Astrocyte (in vitro differentiated cells and primary cell): ENCODE measurements around the gene KBTBD6. TPM values are rescaled to one million over a fixed set of nuclear protein-coding genes. Genes with fewer than 3 reads are reported as not detected.

ENCODE experiments used
- DNase-seq: peaks from one replicate; pipeline ENCODE4 v3.0.0-alpha.2; 2010; ENCODE audit warnings: low read depth
- FAIRE-seq: peaks from 2 replicates; lab custom pipeline; 2011; peaks lifted over from hg19 to GRCh38; lab: Jason Lieb, UNC
- H2AFZ ChIP-seq: 2 replicates; pipeline ENCODE4 v1.6.0; 2012; ENCODE audit warnings: low read depth, low read length, inconsistent platforms
- H3K27ac ChIP-seq: 2 replicates; pipeline ENCODE4 v1.5.1; 2011; ENCODE audit warnings: low read depth, low read length, inconsistent platforms
- H3K27me3 ChIP-seq: 2 replicates; pipeline ENCODE4 v1.6.0; 2011; ENCODE audit warnings: low read length, inconsistent platforms; ENCODE audit not compliant: insufficient read depth
- H3K36me3 ChIP-seq: 2 replicates; pipeline ENCODE4 v1.5.1; 2011; ENCODE audit warnings: low read length, inconsistent platforms; ENCODE audit not compliant: insufficient read depth
- H3K4me1 ChIP-seq: 2 replicates; pipeline ENCODE4 v1.5.1; 2011; ENCODE audit warnings: low read length, inconsistent platforms; ENCODE audit not compliant: insufficient read depth
- H3K4me2 ChIP-seq: 2 replicates; pipeline ENCODE4 v1.6.0; 2012; ENCODE audit warnings: low read length, inconsistent platforms
- H3K4me3 ChIP-seq: 2 replicates; pipeline ENCODE4 v1.5.1; 2011; ENCODE audit warnings: low read depth, mild to moderate bottlenecking, low read length, inconsistent platforms; ENCODE audit not compliant: insufficient read depth
- H3K79me2 ChIP-seq: 2 replicates; pipeline ENCODE4 v1.6.0; 2012; ENCODE audit warnings: mild to moderate bottlenecking, low read length, inconsistent platforms; ENCODE audit not compliant: insufficient read depth
- H3K9ac ChIP-seq: 2 replicates; pipeline ENCODE4 v1.6.0; 2012; ENCODE audit warnings: mild to moderate bottlenecking, low read length, inconsistent platforms
- H3K9me3 ChIP-seq: 2 replicates; pipeline ENCODE4 v1.5.1; 2012; ENCODE audit warnings: low read depth, mild to moderate bottlenecking, low read length, inconsistent platforms; ENCODE audit not compliant: insufficient read depth
- H4K20me1 ChIP-seq: 2 replicates; pipeline ENCODE4 v1.6.0; 2012; ENCODE audit warnings: low read length, inconsistent platforms; ENCODE audit not compliant: insufficient read depth
- H3K27ac Mint-ChIP-seq: one replicate; pipeline ENCODE4 v1.8.0; 2021; ENCODE audit warnings: mild to moderate bottlenecking, mixed read lengths; ENCODE audit not compliant: unreplicated experiment
- H3K27me3 Mint-ChIP-seq: one replicate; pipeline ENCODE4 v1.8.0; 2021; ENCODE audit warnings: low read depth, mixed read lengths; ENCODE audit not compliant: unreplicated experiment
- H3K36me3 Mint-ChIP-seq: one replicate; pipeline ENCODE4 v1.8.0; 2021; ENCODE audit warnings: low read depth, mixed read lengths; ENCODE audit not compliant: unreplicated experiment
- H3K4me1 Mint-ChIP-seq: one replicate; pipeline ENCODE4 v1.8.0; 2021; ENCODE audit warnings: low read depth, mixed read lengths; ENCODE audit not compliant: unreplicated experiment
- H3K4me3 Mint-ChIP-seq: one replicate; pipeline ENCODE4 v1.8.0; 2021; ENCODE audit warnings: mild to moderate bottlenecking, moderate library complexity, mixed read lengths; ENCODE audit not compliant: unreplicated experiment
- H3K9me3 Mint-ChIP-seq: one replicate; pipeline ENCODE4 v1.8.0; 2021; ENCODE audit warnings: mild to moderate bottlenecking, mixed read lengths; ENCODE audit not compliant: unreplicated experiment
- EZH2 ChIP-seq: IDR thresholded peaks from 2 replicates; pipeline ENCODE4 v1.6.1; 2012; ENCODE audit warnings: mild to moderate bottlenecking, low read length, inconsistent platforms; ENCODE audit not compliant: insufficient read depth
- total RNA-seq: library from RNA; stranded (reverse); gene quantifications from 2 replicates; pipeline ENCODE4 v1.2.1, GENCODE V29; 2021
- TF ChIP-seq, protein P1 (sequence below): IDR thresholded peaks from 2 replicates; pipeline ENCODE4 v1.5.1; 2011; ENCODE audit warnings: low read depth, mild to moderate bottlenecking, inconsistent platforms, low read length, moderate library complexity; ENCODE audit not compliant: insufficient read depth

Gene KBTBD6
- total RNA-seq, 1 donor from 2014 or later = 9.6 TPM

DNA sequence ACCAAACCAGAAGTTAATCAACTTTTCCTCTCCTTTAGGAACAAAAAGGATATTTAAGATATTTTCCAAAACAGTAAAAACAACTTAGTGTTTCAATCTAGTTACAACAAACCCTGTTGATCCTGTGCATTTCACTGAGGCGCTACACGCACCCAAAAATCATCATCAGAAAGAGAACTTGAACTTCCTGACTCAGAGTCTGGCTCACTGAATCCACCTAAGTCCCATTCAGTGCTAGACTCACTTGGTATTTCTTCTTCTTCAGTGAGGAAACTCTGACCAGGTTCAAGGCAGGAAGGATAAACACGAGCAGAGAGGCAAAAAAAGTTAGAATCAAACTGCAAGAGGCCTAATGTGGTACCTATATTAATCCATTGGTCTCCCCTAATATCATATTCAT is 2.2 kb downstream of the KBTBD6 start:
- no peak overlapping the region for H2AFZ ChIP-seq

DNA sequence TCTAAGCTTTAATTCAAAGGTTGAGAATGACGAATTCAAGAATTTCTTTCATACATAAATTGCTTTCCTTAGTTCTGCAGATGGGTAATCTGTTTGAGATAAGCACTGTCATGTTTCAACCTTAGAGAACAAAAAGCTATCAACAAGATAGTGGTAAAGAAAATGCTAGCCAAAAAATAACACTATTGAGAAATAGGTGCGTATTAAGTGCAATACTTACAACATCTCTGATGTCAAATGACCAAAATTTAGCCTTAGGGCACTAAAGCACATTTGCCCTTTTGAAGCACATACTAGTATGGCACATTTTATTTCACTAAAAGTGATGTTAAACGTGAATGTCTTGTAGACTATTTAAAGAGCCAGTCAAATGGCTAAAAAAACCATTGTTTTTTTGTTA is 4.9 kb downstream of the KBTBD6 start:
- Histone ChIP-seq H3K4me1 (peaks cover 10% of the 10 kb centered on the region), H3K4me3 (no peak overlapping the region), H4K20me1 (peaks cover 9% of the 10 kb centered on the region), H2AFZ (no peak overlapping the region), H3K4me2 (no peak overlapping the region), H3K9me3 (no peaks in the 10 kb centered on the region), H3K79me2 (peaks cover 32% of the 10 kb centered on the region), H3K36me3 (no peaks in the 10 kb centered on the region), H3K9ac (no peak overlapping the region), H3K27ac (no peak overlapping the region), H3K27me3 (no peaks in the 10 kb centered on the region)
- Mint-ChIP-seq H3K36me3 (peaks cover 8% of the 10 kb centered on the region), H3K4me1 (peaks cover 18% of the 10 kb centered on the region), H3K27me3 (no peaks in the 10 kb centered on the region), H3K4me3 (no peak overlapping the region), H3K27ac (no peak overlapping the region), H3K9me3 (peaks cover 9% of the 10 kb centered on the region)
- DNase-seq (no peak), FAIRE-seq (no peak)
- TF ChIP-seq, protein P1, sequence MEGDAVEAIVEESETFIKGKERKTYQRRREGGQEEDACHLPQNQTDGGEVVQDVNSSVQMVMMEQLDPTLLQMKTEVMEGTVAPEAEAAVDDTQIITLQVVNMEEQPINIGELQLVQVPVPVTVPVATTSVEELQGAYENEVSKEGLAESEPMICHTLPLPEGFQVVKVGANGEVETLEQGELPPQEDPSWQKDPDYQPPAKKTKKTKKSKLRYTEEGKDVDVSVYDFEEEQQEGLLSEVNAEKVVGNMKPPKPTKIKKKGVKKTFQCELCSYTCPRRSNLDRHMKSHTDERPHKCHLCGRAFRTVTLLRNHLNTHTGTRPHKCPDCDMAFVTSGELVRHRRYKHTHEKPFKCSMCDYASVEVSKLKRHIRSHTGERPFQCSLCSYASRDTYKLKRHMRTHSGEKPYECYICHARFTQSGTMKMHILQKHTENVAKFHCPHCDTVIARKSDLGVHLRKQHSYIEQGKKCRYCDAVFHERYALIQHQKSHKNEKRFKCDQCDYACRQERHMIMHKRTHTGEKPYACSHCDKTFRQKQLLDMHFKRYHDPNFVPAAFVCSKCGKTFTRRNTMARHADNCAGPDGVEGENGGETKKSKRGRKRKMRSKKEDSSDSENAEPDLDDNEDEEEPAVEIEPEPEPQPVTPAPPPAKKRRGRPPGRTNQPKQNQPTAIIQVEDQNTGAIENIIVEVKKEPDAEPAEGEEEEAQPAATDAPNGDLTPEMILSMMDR = no peak
- TF ChIP-seq EZH2 = no peak

More for the DNA sequence above, 2.2 kb downstream of the KBTBD6 start:
- Mint-ChIP-seq H3K27me3 (no peaks in the 10 kb centered on the region), H3K27ac (no peak overlapping the region), H3K36me3 (peaks cover 10% of the 10 kb centered on the region), H3K9me3 (peaks cover 7% of the 10 kb centered on the region), H3K4me3 (peak overlapping the region; percentile 95), H3K4me1 (peaks cover 18% of the 10 kb centered on the region)
- Histone ChIP-seq H3K4me2 (peak overlapping the region; percentile 89), H3K27ac (no peak overlapping the region), H3K4me1 (peaks cover 10% of the 10 kb centered on the region), H3K4me3 (no peak overlapping the region), H3K9ac (no peak overlapping the region), H3K9me3 (no peaks in the 10 kb centered on the region), H3K36me3 (no peaks in the 10 kb centered on the region), H3K27me3 (no peaks in the 10 kb centered on the region), H4K20me1 (peaks cover 9% of the 10 kb centered on the region), H3K79me2 (peaks cover 32% of the 10 kb centered on the region)
- DNase-seq = no peak
- TF ChIP-seq, protein P1 = no peak
- TF ChIP-seq EZH2 = no peak
- no peak for FAIRE-seq

DNA sequence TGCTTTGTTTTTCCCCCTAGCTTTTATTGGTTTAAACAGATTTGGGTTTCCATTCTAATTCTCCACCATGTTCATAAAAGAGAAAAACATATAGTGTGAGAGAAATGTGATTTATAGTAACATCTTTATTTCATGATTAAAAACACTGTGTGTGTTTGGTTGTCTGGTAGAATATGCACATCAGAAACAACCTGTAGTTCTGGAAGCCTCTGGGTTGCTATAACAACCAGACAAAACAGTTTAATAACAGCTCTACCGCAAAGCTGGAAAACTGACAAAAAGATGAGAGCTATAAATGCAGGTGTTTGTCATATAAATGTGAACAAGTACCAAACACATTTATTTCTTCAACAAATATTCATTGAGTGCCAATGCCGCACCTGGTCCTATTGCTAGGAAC is 9.8 kb downstream of the KBTBD6 start:
- H3K79me2 ChIP-seq = no peaks in the 10 kb centered on the region
- H3K4me2 ChIP-seq = no peak overlapping the region
- FAIRE-seq = no peak
- no peaks in the 10 kb centered on the region for H3K4me1 ChIP-seq
- Mint-ChIP-seq H3K36me3 (peaks cover 2% of the 10 kb centered on the region), H3K4me3 (no peak overlapping the region), H3K9me3 (peaks cover 7% of the 10 kb centered on the region), H3K27me3 (no peaks in the 10 kb centered on the region), H3K4me1 (no peaks in the 10 kb centered on the region), H3K27ac (no peak overlapping the region)
- no peak overlapping the region for H3K27ac ChIP-seq
- no peak for DNase-seq
- no peaks in the 10 kb centered on the region for H3K36me3 ChIP-seq
- no peak for TF ChIP-seq EZH2
- TF ChIP-seq, protein P1 = no peak
- no peak overlapping the region for H3K4me3 ChIP-seq
- H3K9ac ChIP-seq = no peak overlapping the region
- peaks cover 5% of the 10 kb centered on the region for H4K20me1 ChIP-seq
- H2AFZ ChIP-seq = no peak overlapping the region
- H3K27me3 ChIP-seq = no peaks in the 10 kb centered on the region
- H3K9me3 ChIP-seq = no peaks in the 10 kb centered on the region
